Activated naive CD8-positive, alpha-beta T cell treated with anti-CD3 and anti-CD28 coated beads, Interleukin-2, amount 50 U/mL, for 16 hours (primary cell): ENCODE results near the gene PTPRN2.

Experiments used
- DNase-seq: peaks from one replicate; pipeline ENCODE4 v3.0.0-alpha.2; 2020; ENCODE audit warnings: low read depth, low spot score

PTPRN2 gene

GRCh38 chr7:157865351-157866165, 722.1 kb downstream of the PTPRN2 start:
- DNase-seq = no peak

- no peak for DNase-seq
Observed at GRCh38 chr7:157864911-157865310, 722.7 kb downstream of the PTPRN2 start.

DNA sequence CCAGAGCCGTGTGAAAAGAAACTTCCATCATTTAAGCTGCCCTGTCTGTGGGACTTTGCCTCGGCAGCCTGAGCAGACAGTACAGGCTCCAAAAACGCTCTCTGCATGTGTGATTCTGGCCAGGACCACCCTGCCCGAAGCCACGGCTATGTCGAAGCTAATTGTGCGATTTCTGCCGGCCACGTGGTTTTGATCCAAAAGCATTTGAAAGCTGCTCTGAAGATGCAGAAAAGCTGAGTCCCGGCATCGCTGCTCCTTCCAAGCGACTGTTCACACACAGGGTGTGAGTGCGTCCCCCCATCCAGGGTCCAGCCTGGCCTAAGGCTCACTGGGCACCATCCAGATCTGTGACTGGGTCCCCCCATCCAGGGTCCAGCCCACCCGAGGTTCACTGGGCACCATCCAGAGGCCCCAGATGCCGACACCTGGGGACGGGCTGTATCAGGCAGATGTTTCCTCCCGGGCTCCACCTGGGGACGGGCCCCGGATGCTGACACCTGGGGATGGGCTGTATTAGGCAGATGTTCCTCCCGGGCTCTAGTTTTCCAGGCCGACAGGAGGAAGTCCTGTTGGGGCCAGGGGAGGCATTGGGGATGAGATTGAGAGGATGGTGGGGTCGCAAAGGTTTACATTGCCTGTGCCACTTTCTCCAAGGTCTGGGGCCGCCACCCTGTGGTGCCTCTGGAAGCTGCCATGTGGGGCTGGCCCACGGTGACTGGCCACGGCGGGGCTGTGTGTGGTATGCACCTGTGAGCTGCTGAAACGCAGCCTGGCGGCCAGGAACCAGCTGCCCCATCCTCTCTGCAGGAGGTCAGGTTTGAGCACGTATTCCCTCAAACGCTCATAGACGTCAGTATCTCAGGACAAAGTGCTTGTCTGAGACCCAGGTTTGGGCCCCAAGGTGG, 723.5 kb downstream of the PTPRN2 start:
- no peak for DNase-seq

GRCh38 chr7:157863176-157863575, 724.4 kb downstream of the PTPRN2 start:
- DNase-seq = no peak

- DNase-seq = no peak
Observed at GRCh38 chr7:157862731-157863130, 724.9 kb downstream of the PTPRN2 start.

DNA sequence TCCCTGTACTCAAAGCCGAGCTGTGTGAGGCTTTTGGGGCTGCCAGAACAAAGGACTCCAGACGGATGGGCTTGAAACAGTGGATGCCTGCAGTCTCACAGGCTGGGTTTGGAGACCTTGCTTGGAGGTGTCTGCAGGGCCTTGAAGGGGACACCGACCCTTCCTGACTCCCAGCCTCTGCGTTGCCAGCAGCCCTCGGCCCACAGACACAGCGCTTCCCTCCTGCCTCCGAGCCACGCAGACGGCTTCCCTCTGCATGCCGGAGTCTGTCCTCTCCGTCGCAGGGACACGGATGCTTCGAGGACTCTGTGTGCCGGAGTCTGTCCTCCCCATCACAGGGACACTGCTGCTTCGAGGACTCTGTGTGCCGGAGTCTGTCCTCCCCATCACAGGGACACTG, 726.1 kb downstream of the PTPRN2 start:
- no peak for DNase-seq

GRCh38 chr7:157861031-157861491, 726.6 kb downstream of the PTPRN2 start:
- no peak for DNase-seq

GRCh38 chr7:157860406-157860805, 727.2 kb downstream of the PTPRN2 start:
- DNase-seq = no peak

GRCh38 chr7:157859915-157860314, 727.7 kb downstream of the PTPRN2 start:
- DNase-seq = no peak

DNA sequence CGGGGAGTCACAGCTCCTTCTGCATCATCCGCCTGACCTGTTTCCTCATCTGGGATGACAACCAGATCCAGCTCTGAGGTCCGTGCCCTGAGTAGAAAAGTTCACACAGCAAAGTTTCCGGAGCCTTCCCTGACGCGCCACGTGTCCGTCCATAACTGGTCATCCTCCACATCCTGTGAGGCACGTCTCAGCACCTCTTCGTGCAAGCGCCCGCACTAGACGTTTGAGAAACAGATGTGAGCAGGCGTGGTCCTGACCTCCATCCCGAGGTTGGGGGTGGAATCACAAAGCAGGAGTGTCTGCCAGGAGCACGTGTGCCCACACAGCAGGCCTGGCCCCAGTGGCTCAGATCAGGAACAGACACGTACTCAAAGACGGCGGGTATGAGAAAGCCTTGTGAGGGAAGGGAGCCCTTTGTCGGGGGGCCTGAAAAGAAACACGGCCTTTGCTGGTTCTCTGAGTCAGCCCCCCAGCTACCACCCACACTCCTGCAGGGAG, 730.0 kb downstream of the PTPRN2 start:
- DNase-seq = no peak

- DNase-seq = no peak
Observed at GRCh38 chr7:157856873-157857577, 730.6 kb downstream of the PTPRN2 start.

- DNase-seq = no peak
Observed at GRCh38 chr7:157855452-157856213, 732.0 kb downstream of the PTPRN2 start.

GRCh38 chr7:157855016-157855415, 732.6 kb downstream of the PTPRN2 start:
- DNase-seq = no peak

DNA sequence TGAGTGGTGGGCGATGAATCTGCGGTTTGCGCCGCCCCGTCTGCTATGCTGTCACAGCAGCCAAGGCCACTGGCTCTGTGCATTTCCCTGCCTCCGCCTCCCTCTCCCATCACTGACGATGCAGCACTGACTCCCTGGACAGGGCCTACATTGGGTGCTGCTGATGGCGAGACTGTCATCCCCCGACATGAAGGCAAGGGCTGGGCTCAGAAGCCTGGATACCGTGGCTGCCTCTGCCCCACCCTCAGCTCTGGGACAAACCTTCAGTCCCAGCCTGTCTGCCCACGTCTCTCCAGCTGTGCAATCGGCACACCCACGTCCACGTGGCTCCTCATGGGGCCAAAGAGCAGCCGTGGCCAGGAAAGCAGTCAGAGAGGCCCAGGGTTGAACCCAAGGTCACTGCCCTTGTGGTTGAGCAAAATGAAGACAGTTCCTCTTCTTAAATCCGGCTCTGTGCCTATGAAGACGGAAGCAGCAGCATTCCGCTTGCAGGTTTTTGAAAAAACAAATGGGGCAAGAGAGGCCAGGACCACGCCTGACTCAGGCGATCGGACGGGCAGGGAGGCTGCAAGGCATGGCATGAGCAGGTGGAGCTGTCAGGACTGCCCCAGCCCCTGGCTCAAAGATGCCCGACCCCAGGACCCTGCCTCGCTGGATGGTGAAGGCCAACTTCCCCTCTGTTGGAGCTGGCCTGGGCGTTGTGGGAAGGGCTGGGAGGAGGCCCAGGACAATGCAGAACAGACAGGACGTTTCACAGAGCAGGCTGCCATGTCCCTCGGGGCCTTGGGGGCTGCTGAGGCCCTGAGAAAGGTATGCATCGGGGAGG, 733.3 kb downstream of the PTPRN2 start:
- DNase-seq = no peak

GRCh38 chr7:157853789-157854065, 733.9 kb downstream of the PTPRN2 start:
- no peak for DNase-seq

DNA sequence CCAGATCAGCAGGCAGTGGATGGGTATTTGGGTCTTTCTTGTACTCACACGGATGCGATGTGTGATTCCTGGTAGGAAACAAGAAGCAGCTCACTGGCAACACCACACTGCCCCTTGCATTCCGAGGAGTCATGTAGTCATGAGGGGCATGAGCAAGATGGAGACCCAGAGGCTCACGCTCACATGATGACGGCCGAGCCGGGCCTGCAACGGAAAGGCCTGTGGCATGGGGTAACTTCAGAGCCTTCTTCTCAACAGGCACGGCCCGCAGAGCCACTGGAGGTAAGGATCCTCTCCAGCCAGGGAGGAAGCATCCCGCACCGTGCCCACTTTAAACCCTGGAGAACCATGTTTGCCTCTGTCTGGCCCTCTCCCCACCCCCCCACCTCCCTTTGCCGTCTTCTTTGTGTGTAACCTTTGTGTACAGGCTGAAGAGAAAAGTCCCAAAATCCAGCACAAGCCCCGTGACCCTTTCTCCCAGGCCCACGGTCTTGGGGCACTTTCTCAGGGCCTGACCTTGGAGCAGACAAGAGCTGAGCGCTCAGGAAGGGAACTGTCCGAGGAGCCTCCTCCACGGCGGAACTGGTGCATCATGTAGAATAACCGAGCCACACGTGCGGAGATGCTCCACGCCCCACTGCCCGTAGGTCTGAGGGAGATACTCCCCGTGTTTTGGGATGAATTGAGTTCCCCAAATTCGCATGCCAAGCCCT, 734.4 kb downstream of the PTPRN2 start:
- no peak for DNase-seq

GRCh38 chr7:157851501-157852067, 736.0 kb downstream of the PTPRN2 start:
- DNase-seq = peak; percentile 69

DNA sequence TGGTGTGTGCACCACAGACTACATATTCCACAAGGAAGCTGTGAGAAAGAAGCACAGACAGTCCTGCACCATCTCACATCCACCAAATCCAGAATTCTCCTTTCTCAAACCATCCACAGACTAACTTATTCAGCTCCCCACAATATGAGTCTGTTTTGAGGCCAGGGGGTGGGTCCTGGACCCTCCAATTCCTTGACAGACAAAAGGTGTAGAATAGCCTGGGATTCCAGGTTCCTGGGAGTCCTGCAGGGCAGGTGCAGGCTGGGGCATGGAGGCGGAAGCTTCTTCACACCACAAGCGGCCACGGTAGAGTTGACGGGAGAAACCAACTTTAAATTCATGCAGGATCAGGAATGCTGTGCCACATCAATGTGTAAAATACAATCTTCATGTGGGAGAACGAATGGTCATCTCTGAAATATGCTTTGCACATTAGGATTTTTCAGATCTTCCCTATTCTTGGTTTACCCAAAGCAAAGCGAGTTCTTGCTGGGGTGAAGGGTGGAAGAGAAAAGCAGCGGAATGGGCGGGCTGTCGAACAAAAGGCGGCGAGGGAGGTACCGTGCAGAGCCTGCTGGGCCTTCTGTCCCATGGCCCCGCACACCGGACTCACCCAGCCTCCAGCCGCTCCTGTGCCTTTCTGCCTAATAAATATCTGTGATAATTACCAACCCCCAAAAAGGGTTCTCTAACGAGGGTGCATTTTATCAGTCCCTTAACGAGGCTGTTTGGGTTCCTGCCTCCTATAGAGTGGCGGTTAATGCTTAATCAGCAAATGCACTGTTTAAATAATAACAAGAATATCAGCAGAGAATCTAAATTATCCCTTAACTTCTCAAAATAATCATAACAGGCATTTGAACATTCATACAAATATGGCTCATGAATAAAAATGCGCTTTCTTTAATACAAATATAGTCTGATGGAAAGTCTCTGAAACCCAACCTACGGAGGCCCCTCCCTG, 736.9 kb downstream of the PTPRN2 start:
- DNase-seq = no peak
